GM23248 (cell line): Measurements from ENCODE around the gene DBI. TPM values are rescaled to one million over a fixed set of nuclear protein-coding genes. Genes with fewer than 3 reads are reported as not detected.

ENCODE experiments used
- DNase-seq: peaks from one replicate; pipeline ENCODE4 v3.0.0-alpha.2; 2015
- H2AFZ ChIP-seq: fragments of 200-600 bp; sonication (generic); 2 replicates; pipeline ENCODE4 v1.6.1; 2016; ENCODE audit warnings: antibody characterized with exemption
- H3F3A ChIP-seq: fragments of 200-600 bp; sonication (generic); 2 replicates; pipeline ENCODE4 v1.6.1; 2016; ENCODE audit warnings: mild to moderate bottlenecking, antibody characterized with exemption, mixed run types; ENCODE audit not compliant: insufficient read depth
- H3K27ac ChIP-seq: fragments of 200-600 bp; sonication (generic); 2 replicates; pipeline ENCODE4 v1.5.1; 2016; ENCODE audit warnings: mild to moderate bottlenecking
- H3K27me3 ChIP-seq: fragments of 200-600 bp; sonication (generic); replicated peaks from 2 replicates; pipeline ENCODE4 v1.6.1; 2016; ENCODE audit warnings: mild to moderate bottlenecking; ENCODE audit not compliant: insufficient read depth
- H3K36me3 ChIP-seq: fragments of 200-600 bp; sonication (generic); 2 replicates; pipeline ENCODE4 v1.6.1; 2016; ENCODE audit warnings: low read depth, mild to moderate bottlenecking
- H3K4me1 ChIP-seq: fragments of 200-600 bp; sonication (generic); 2 replicates; pipeline ENCODE4 v1.6.1; 2016; ENCODE audit warnings: mild to moderate bottlenecking; ENCODE audit not compliant: insufficient read depth
- H3K4me2 ChIP-seq: fragments of 200-600 bp; sonication (generic); one replicate; pipeline ENCODE4 v1.6.1; 2016; ENCODE audit warnings: mild to moderate bottlenecking; ENCODE audit not compliant: unreplicated experiment
- H3K4me3 ChIP-seq: fragments of 200-600 bp; sonication (generic); 2 replicates; pipeline ENCODE4 v1.5.1; 2016; ENCODE audit warnings: mild to moderate bottlenecking
- H3K79me2 ChIP-seq: fragments of 200-600 bp; sonication (generic); 2 replicates; pipeline ENCODE4 v1.6.1; 2016; ENCODE audit warnings: mild to moderate bottlenecking; ENCODE audit not compliant: insufficient read depth
- H3K9ac ChIP-seq: fragments of 200-600 bp; sonication (generic); 2 replicates; pipeline ENCODE4 v1.6.1; 2016; ENCODE audit warnings: mild to moderate bottlenecking
- H3K9me2 ChIP-seq: fragments of 200-600 bp; sonication (generic); 2 replicates; pipeline ENCODE4 v1.6.1; 2016; ENCODE audit warnings: mixed run types, mild to moderate bottlenecking, moderate library complexity; ENCODE audit not compliant: insufficient read depth
- H3K9me3 ChIP-seq: fragments of 200-600 bp; sonication (generic); one replicate; pipeline ENCODE4 v1.6.1; 2017; ENCODE audit warnings: low read depth
- H4K20me1 ChIP-seq: fragments of 200-600 bp; sonication (generic); 2 replicates; pipeline ENCODE4 v1.6.0; 2016; ENCODE audit not compliant: insufficient read depth
- EZH2 ChIP-seq: fragments of 200-600 bp; sonication (generic); IDR thresholded peaks from 2 replicates; pipeline ENCODE4 v1.6.1; 2018; ENCODE audit warnings: antibody characterized with exemption, mild to moderate bottlenecking; ENCODE audit not compliant: insufficient read depth, poor library complexity, severe bottlenecking
- EZH2phosphoT487 ChIP-seq: fragments of 200-600 bp; sonication (generic); IDR thresholded peaks from 2 replicates; pipeline ENCODE4 v1.6.1; 2018; ENCODE audit warnings: antibody characterized with exemption, moderate library complexity, mild to moderate bottlenecking, low read depth; ENCODE audit not compliant: insufficient read depth
- whole genome bisulfite sequencing, 2 experiments: methylation state at CpG; one replicate each; pipeline ENCODE4 v1.1.6; 2015 to 2017; ENCODE audit warnings: low lambda C conversion rate in 2 of 2, low coverage in 1 of 2; ENCODE audit errors: missing lambda C conversion rate in 2 of 2; 5-methylcytosine and 5-hydroxymethylcytosine counted together
- in situ Hi-C: fragments of 300-500 bp; cut with MboI; formaldehyde crosslinking; loops from 2 replicates; pipeline ENCODE4 v1.15.0; 2020
- polyA plus RNA-seq: library from polyadenylated mRNA; unstranded; fragments of >200 nt; fragmentation: Nextera tagmentation; extraction: Ambion mirVana; gene quantifications from 2 replicates; pipeline ENCODE4 v1.2.1, GENCODE V29; 2016
- total RNA-seq: library from RNA; depleted of rRNA; stranded (reverse); fragments of >200 nt; shearing (Covaris generic); gene quantifications from 2 replicates; pipeline ENCODE4 v1.2.3, GENCODE V29; 2014

Gene DBI
- total and polyA plus RNA-seq, 2 experiments from 2014 or later: 41.6 to 199 TPM

- no peaks in the 10 kb centered on the region for H4K20me1 ChIP-seq
- no peaks in the 10 kb centered on the region for H3K27me3 ChIP-seq
- no peak overlapping the region for H2AFZ ChIP-seq
- no peak for DNase-seq
- no peak overlapping the region for H3K9ac ChIP-seq
- no peaks in the 10 kb centered on the region for H3K9me2 ChIP-seq
- H3K4me2 ChIP-seq: no peak overlapping the region
- TF ChIP-seq EZH2phosphoT487 (no peak), EZH2 (no peak)
- H3F3A ChIP-seq: no peaks in the 10 kb centered on the region
- no peaks in the 10 kb centered on the region for H3K36me3 ChIP-seq
- H3K27ac ChIP-seq: no peak overlapping the region
- WGBS, 2 experiments: 85 to 90% methylated on average over 2 of the region's 2 CpGs
- H3K4me3 ChIP-seq: no peak overlapping the region
- no peaks in the 10 kb centered on the region for H3K9me3 ChIP-seq
- H3K4me1 ChIP-seq: no peaks in the 10 kb centered on the region
- in situ Hi-C loops: no loop called here
- no peaks in the 10 kb centered on the region for H3K79me2 ChIP-seq
These were observed 32.9 kb upstream of the DBI start for GRCh38 chr2:119333833-119334232.

- no peak overlapping the region for H2AFZ ChIP-seq
- no peaks in the 10 kb centered on the region for H3K27me3 ChIP-seq
- no peaks in the 10 kb centered on the region for H3K36me3 ChIP-seq
- no peaks in the 10 kb centered on the region for H3K79me2 ChIP-seq
- no peaks in the 10 kb centered on the region for H3F3A ChIP-seq
- H3K9ac ChIP-seq: no peak overlapping the region
- WGBS, 2 experiments: 44 to 57% methylated on average over 2 of the region's 2 CpGs
- H3K27ac ChIP-seq: no peak overlapping the region
- no peaks in the 10 kb centered on the region for H3K4me1 ChIP-seq
- in situ Hi-C loops: no loop called here
- no peaks in the 10 kb centered on the region for H3K9me3 ChIP-seq
- no peaks in the 10 kb centered on the region for H3K9me2 ChIP-seq
- no peak for TF ChIP-seq EZH2
- no peak for TF ChIP-seq EZH2phosphoT487
- no peak overlapping the region for H3K4me2 ChIP-seq
- no peak for DNase-seq
- no peaks in the 10 kb centered on the region for H4K20me1 ChIP-seq
- H3K4me3 ChIP-seq: no peak overlapping the region
These were observed 29.0 kb upstream of the DBI start for GRCh38 chr2:119337749-119338148.

GRCh38 chr2:119338272-119338671, 28.5 kb upstream of the DBI start:
- Histone ChIP-seq H3K4me1 (no peaks in the 10 kb centered on the region), H3F3A (no peaks in the 10 kb centered on the region), H3K27me3 (no peaks in the 10 kb centered on the region), H3K79me2 (no peaks in the 10 kb centered on the region), H4K20me1 (no peaks in the 10 kb centered on the region), H3K9me2 (no peaks in the 10 kb centered on the region), H3K36me3 (no peaks in the 10 kb centered on the region), H3K4me3 (no peak overlapping the region), H3K9ac (no peak overlapping the region), H2AFZ (no peak overlapping the region), H3K4me2 (no peak overlapping the region), H3K9me3 (no peaks in the 10 kb centered on the region), H3K27ac (no peak overlapping the region)
- TF ChIP-seq EZH2 (no peak), EZH2phosphoT487 (no peak)
- no peak for DNase-seq
- in situ Hi-C loops: no loop called here
- WGBS, 2 experiments: 94 to 95% methylated on average over 2 of the region's 2 CpGs

- Histone ChIP-seq H3K36me3 (no peaks in the 10 kb centered on the region), H3K4me1 (no peaks in the 10 kb centered on the region), H3K27ac (no peak overlapping the region), H3K9me2 (no peaks in the 10 kb centered on the region), H3K9ac (no peak overlapping the region), H3K79me2 (no peaks in the 10 kb centered on the region), H4K20me1 (no peaks in the 10 kb centered on the region), H3K9me3 (no peaks in the 10 kb centered on the region), H3F3A (no peaks in the 10 kb centered on the region), H3K4me3 (no peak overlapping the region), H3K27me3 (no peaks in the 10 kb centered on the region), H3K4me2 (no peak overlapping the region), H2AFZ (no peak overlapping the region)
- no peak for DNase-seq
- in situ Hi-C loops: no loop called here
- TF ChIP-seq EZH2 (no peak), EZH2phosphoT487 (no peak)
- 89 to 90% methylated on average over 6 of the region's 6 CpGs for WGBS, 2 experiments
These were observed 27.8 kb upstream of the DBI start for GRCh38 chr2:119338826-119339561.

- H3K27ac ChIP-seq: no peak overlapping the region
- no peaks in the 10 kb centered on the region for H3F3A ChIP-seq
- whole genome bisulfite sequencing, 2 experiments: 96 to 97% methylated on average over 7 of the region's 7 CpGs
- TF ChIP-seq EZH2phosphoT487 (no peak), EZH2 (no peak)
- no peak overlapping the region for H3K9ac ChIP-seq
- DNase-seq: no peak
- no peaks in the 10 kb centered on the region for H3K36me3 ChIP-seq
- no peaks in the 10 kb centered on the region for H3K9me3 ChIP-seq
- no peak overlapping the region for H3K4me3 ChIP-seq
- H3K27me3 ChIP-seq: no peaks in the 10 kb centered on the region
- no peaks in the 10 kb centered on the region for H3K9me2 ChIP-seq
- H2AFZ ChIP-seq: no peak overlapping the region
- H3K4me1 ChIP-seq: no peaks in the 10 kb centered on the region
- H3K79me2 ChIP-seq: no peaks in the 10 kb centered on the region
- H4K20me1 ChIP-seq: no peaks in the 10 kb centered on the region
- no peak overlapping the region for H3K4me2 ChIP-seq
- in situ Hi-C loops: no loop called here
These were observed 27.2 kb upstream of the DBI start for GRCh38 chr2:119339562-119339923.
